HepG2 (cell line): Measurements from ENCODE around the gene PHF13. TPM values are rescaled to one million over a fixed set of nuclear protein-coding genes. Genes with fewer than 3 reads are reported as not detected.

ENCODE experiments used
- AKAP8 ChIP-seq: sonication (generic); formaldehyde crosslinking; IDR thresholded peaks from 2 replicates; pipeline ENCODE4 v1.5.1; 2020; ENCODE audit warnings: mild to moderate bottlenecking, missing genetic modification reagents
- BRCA1 ChIP-seq: sonication (generic); formaldehyde crosslinking; IDR thresholded peaks from 2 replicates; pipeline ENCODE4 v1.4.0; 2020; ENCODE audit warnings: missing genetic modification reagents
- CREM ChIP-seq, 2 experiments: sonication (generic) in 1 of 2; formaldehyde crosslinking in 1 of 2; IDR thresholded peaks; 2 replicates each; pipeline versions ENCODE4 v1.4.0 to v1.6.1; 2016 to 2020; ENCODE audit warnings: antibody characterized with exemption in 1 of 2, mild to moderate bottlenecking in 1 of 2, missing genetic modification reagents in 1 of 2
- ETV6 ChIP-seq: sonication (generic); formaldehyde crosslinking; conservative IDR thresholded peaks from 2 replicates; pipeline ENCODE4 v1.4.0; 2020; ENCODE audit warnings: missing genetic modification reagents
- FOSL1 ChIP-seq: sonication (generic); formaldehyde crosslinking; IDR thresholded peaks from 2 replicates; pipeline ENCODE4 v1.9.0; 2021; ENCODE audit warnings: missing genetic modification reagents, borderline replicate concordance
- GPBP1L1 ChIP-seq: sonication (generic); formaldehyde crosslinking; IDR thresholded peaks from 2 replicates; pipeline ENCODE4 v1.5.0; 2020; ENCODE audit warnings: mild to moderate bottlenecking, missing genetic modification reagents
- HOXD1 ChIP-seq: sonication (generic); formaldehyde crosslinking; IDR thresholded peaks from 2 replicates; pipeline ENCODE4 v1.5.0; 2020; ENCODE audit warnings: missing genetic modification reagents
- JUNB ChIP-seq: sonication (generic); formaldehyde crosslinking; IDR thresholded peaks from 2 replicates; pipeline ENCODE4 v1.8.0; 2022; ENCODE audit warnings: missing genetic modification reagents, mild to moderate bottlenecking, borderline replicate concordance
- KDM5A ChIP-seq: fragments of 200-600 bp; sonication (generic); IDR thresholded peaks from 2 replicates; pipeline ENCODE4 v1.7.0; 2018; ENCODE audit warnings: antibody characterized with exemption, mild to moderate bottlenecking, low read length, borderline replicate concordance
- LCORL ChIP-seq, 2 experiments: fragments of 450-650 bp in 1 of 2; sonication (generic) in 1 of 2; formaldehyde crosslinking in 1 of 2; IDR thresholded peaks; 2 replicates each; pipeline versions ENCODE4 v1.5.0 to v1.6.1; 2017 to 2020; ENCODE audit warnings: antibody characterized with exemption in 1 of 2, missing genetic modification reagents in 1 of 2
- MYC ChIP-seq: sonication (generic); formaldehyde crosslinking; IDR thresholded peaks from 2 replicates; pipeline ENCODE4 v1.9.0; 2021; ENCODE audit warnings: missing genetic modification reagents, borderline replicate concordance
- NAIF1 ChIP-seq: sonication (generic); formaldehyde crosslinking; IDR thresholded peaks from 2 replicates; pipeline ENCODE4 v1.5.0; 2020; ENCODE audit warnings: mild to moderate bottlenecking, missing genetic modification reagents, borderline replicate concordance
- NR1H2 ChIP-seq: sonication (generic); formaldehyde crosslinking; IDR thresholded peaks from 2 replicates; pipeline ENCODE4 v1.8.1; 2022; ENCODE audit warnings: low read depth, missing genetic modification reagents, borderline replicate concordance
- NR2C2 ChIP-seq: sonication (generic); formaldehyde crosslinking; IDR thresholded peaks from 2 replicates; pipeline ENCODE4 v1.4.0; 2020; ENCODE audit warnings: missing genetic modification reagents, mild to moderate bottlenecking, moderate library complexity, borderline replicate concordance
- PCBP2 ChIP-seq: fragments of 200-400 bp; formaldehyde crosslinking; optimal IDR thresholded peaks from 2 replicates; pipeline ENCODE3; 2018; ENCODE audit warnings: low read length, low read depth; ENCODE audit not compliant: poor library complexity, severe bottlenecking
- PHF20 ChIP-seq: sonication (generic); formaldehyde crosslinking; IDR thresholded peaks from 2 replicates; pipeline ENCODE4 v1.5.0; 2020; ENCODE audit warnings: mild to moderate bottlenecking, missing genetic modification reagents
- PHF8 ChIP-seq: sonication (generic); formaldehyde crosslinking; IDR thresholded peaks from 2 replicates; pipeline ENCODE4 v1.5.0; 2020; ENCODE audit warnings: missing genetic modification reagents
- RBFOX2 ChIP-seq: fragments of 200-400 bp; formaldehyde crosslinking; IDR thresholded peaks from 2 replicates; pipeline ENCODE4 v1.6.1; 2017; ENCODE audit warnings: low read depth, mild to moderate bottlenecking, low read length
- SMYD3 ChIP-seq: sonication (generic); formaldehyde crosslinking; IDR thresholded peaks from 2 replicates; pipeline ENCODE4 v1.8.1; 2023; ENCODE audit warnings: mild to moderate bottlenecking, missing genetic modification reagents
- SRSF4 ChIP-seq: fragments of 200-400 bp; formaldehyde crosslinking; IDR thresholded peaks from one replicate; pipeline ENCODE4 v1.6.1; 2018; ENCODE audit warnings: mild to moderate bottlenecking, low read depth, low read length, moderate library complexity; ENCODE audit not compliant: poor library complexity, severe bottlenecking
- TRIM24 ChIP-seq: sonication (generic); formaldehyde crosslinking; IDR thresholded peaks from 2 replicates; pipeline ENCODE4 v1.8.0; 2022; ENCODE audit warnings: mild to moderate bottlenecking, missing genetic modification reagents
- ZKSCAN5 ChIP-seq: sonication (generic); formaldehyde crosslinking; IDR thresholded peaks from 2 replicates; pipeline ENCODE4 v1.5.1; 2020; ENCODE audit warnings: mild to moderate bottlenecking, missing genetic modification reagents
- ZNF180 ChIP-seq: sonication (generic); formaldehyde crosslinking; IDR thresholded peaks from 2 replicates; pipeline ENCODE4 v1.4.0; 2020; ENCODE audit warnings: low read depth, missing genetic modification reagents, borderline replicate concordance
- ZNF274 ChIP-seq: sonication (generic); formaldehyde crosslinking; IDR thresholded peaks from 2 replicates; pipeline ENCODE4 v1.5.1; 2020; ENCODE audit warnings: mild to moderate bottlenecking, missing genetic modification reagents
- ZNF414 ChIP-seq: sonication (generic); formaldehyde crosslinking; IDR thresholded peaks from 2 replicates; pipeline ENCODE4 v1.5.0; 2020; ENCODE audit warnings: missing genetic modification reagents
- ZNF430 ChIP-seq: sonication (generic); formaldehyde crosslinking; IDR thresholded peaks from 2 replicates; pipeline ENCODE4 v1.9.0; 2021; ENCODE audit warnings: mild to moderate bottlenecking, missing genetic modification reagents
- ZNF446 ChIP-seq: sonication (generic); formaldehyde crosslinking; IDR thresholded peaks from 2 replicates; pipeline ENCODE4 v1.5.0; 2020; ENCODE audit warnings: mild to moderate bottlenecking, missing genetic modification reagents
- ZNF589 ChIP-seq: sonication (generic); formaldehyde crosslinking; conservative IDR thresholded peaks from 2 replicates; pipeline ENCODE4 v1.8.0; 2022; ENCODE audit warnings: mild to moderate bottlenecking, moderate library complexity, missing genetic modification reagents
- ZNF598 ChIP-seq: sonication (generic); formaldehyde crosslinking; IDR thresholded peaks from 2 replicates; pipeline ENCODE4 v1.5.1; 2020; ENCODE audit warnings: mild to moderate bottlenecking, missing genetic modification reagents, borderline replicate concordance
- ZNF792 ChIP-seq: IDR thresholded peaks from 2 replicates; pipeline ENCODE4 v1.6.1; 2016
- polyA plus RNA-seq, 8 experiments: library from polyadenylated mRNA; depleted of rRNA in 3 of 8; stranded (reverse) in 7 of 8; unstranded in 1 of 8; fragments of >200 nt; fragmentation: Illumina TruSeq in 4 of 8; extraction: Trizol in 4 of 8; gene quantifications; 2 replicates each; pipeline versions ENCODE4 v1.2.1 to v1.2.3, GENCODE V29; 2011 to 2016; ENCODE audit warnings: low read depth in 4 of 8, missing spikeins in 1 of 8, mixed read lengths in 1 of 8; ENCODE audit not compliant: insufficient read depth in 1 of 8
- total RNA-seq, 5 experiments: library from RNA; depleted of rRNA; stranded (reverse); fragments of >200 nt; fragmentation: Illumina TruSeq; extraction: Trizol; gene quantifications; 2 replicates each; pipeline ENCODE4 v1.2.3, GENCODE V29; 2016; ENCODE audit warnings: low read depth in 1 of 5

PHF13 gene
- total and polyA plus RNA-seq, 2 of the 13 experiments (the other 11 are each of a cell fraction or from before 2014, with no cell fraction given): 4.7 to 7.4 TPM

GRCh38 chr1:6601923-6602668 lies 11.4 kb upstream of the PHF13 start (continued):
- TF ChIP-seq PCBP2 (no peak), NR1H2 (CRISPR knock-in tag) (no peak), ZNF274 (CRISPR knock-in tag) (no peak; the same call in 1 of the 2 replicates), ZNF598 (CRISPR knock-in tag) (no peak), BRCA1 (CRISPR knock-in tag) (no peak), ETV6 (CRISPR knock-in tag) (0 out of 2 replicates have a peak, but pooled peaks have one; percentile 13), PHF20 (CRISPR knock-in tag) (0 out of 2 replicates have a peak, but pooled peaks have one; percentile 47), LCORL (IDR thresholded peaks at IDR 0.05) (no peak), LCORL (CRISPR knock-in tag; IDR thresholded peaks at IDR 0.05) (0 out of 2 replicates have a peak, but pooled peaks have one; percentile 25), ZNF430 (CRISPR knock-in tag) (no peak; the same call in 1 of the 2 replicates), AKAP8 (no peak), NAIF1 (CRISPR knock-in tag) (no peak; the same call in 1 of the 2 replicates), TRIM24 (0 out of 2 replicates have a peak, but pooled peaks have one; percentile 36), FOSL1 (CRISPR knock-in tag) (no peak), ZNF414 (CRISPR knock-in tag) (no peak), RBFOX2 (peak; percentile 62; the same call in 1 of the 2 replicates), CREM (IDR thresholded peaks at IDR 0.05) (no peak), CREM (CRISPR knock-in tag; IDR thresholded peaks at IDR 0.05) (no peak), ZNF446 (CRISPR knock-in tag) (no peak), HOXD1 (CRISPR knock-in tag) (no peak), NR2C2 (CRISPR knock-in tag) (no peak; the same call in 1 of the 2 replicates), JUNB (no peak; the same call in 1 of the 2 replicates), GPBP1L1 (CRISPR knock-in tag) (no peak), SMYD3 (CRISPR knock-in tag) (no peak), PHF8 (CRISPR knock-in tag) (peak; percentile 74), ZNF180 (CRISPR knock-in tag) (no peak), ZNF792 (no peak), SRSF4 (peak; percentile 38), ZKSCAN5 (no peak), MYC (CRISPR knock-in tag) (peak; percentile 82), KDM5A (no peak), ZNF589 (CRISPR knock-in tag) (no peak)
